HG03095 (cell line): ENCODE results near the gene SFPQ.
"Not testable (repeated sequence)": the region's sequence is repeated elsewhere in the genome, so short reads cannot be mapped to it uniquely, and the experiment has no call there.

Experiments used
- ATAC-seq: cut with Tn5 transposase; IDR thresholded peaks from one replicate; pipeline ENCODE4 v1.9.1; 2021; ENCODE audit warnings: moderate library complexity; ENCODE audit not compliant: unreplicated experiment

SFPQ gene

DNA sequence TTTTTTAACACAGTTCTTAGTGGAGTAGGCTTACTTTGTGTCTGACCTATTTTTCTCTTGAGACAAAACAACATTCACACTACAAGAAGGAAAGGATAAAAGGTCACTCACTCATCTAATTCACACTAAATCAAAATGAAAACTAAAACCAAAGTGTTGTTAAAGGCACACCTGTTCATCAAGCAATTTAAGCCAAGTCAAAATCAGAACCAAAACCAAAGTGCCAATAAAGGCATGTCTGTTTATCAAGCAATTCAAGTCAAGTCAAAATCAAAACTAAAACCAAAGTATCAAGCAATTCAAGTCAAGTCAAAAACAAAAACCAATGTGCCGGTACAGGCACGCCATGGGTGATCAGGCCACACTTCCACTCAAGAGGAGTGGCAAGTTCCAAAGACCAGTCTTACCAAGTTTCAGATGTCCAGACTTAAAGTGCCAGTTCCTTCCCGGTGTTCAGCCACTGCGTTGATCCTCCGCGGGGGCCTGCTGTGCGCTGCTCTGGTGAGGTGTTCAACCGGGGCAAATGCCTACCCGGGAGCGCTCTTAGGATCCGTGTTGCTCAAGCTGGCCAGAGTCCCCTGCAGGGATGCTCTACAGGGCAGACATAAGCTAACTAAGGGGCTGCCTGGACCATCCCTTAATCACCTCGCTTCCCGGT is 46.9 kb downstream of the SFPQ start:
- ATAC-seq: not testable (repeated sequence)

GRCh38 chr1:35143737-35144508 is 49.0 kb downstream of the SFPQ start:
- no peak for ATAC-seq

GRCh38 chr1:35142728-35143127 is 50.2 kb downstream of the SFPQ start:
- not testable (repeated sequence) for ATAC-seq

DNA sequence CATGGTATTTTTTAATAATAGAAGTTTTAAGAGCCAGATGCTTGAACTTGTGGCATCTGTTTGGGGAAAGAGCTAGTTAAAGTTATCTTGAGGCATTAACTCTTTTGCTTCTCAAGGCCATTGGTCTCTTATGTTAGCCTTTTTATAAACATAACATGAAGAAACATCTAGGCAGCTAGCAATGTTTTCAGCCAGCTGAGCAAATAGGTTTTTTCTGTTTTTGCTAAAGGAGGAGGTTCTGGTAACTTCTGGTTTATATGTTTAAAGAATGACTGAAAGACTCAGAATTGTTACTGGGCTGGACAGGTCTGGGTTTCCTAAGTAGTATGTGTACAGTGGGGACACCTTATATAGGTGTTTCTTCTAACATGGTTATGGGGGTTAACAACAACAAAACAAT is 50.7 kb downstream of the SFPQ start:
- ATAC-seq: not testable (repeated sequence)

DNA sequence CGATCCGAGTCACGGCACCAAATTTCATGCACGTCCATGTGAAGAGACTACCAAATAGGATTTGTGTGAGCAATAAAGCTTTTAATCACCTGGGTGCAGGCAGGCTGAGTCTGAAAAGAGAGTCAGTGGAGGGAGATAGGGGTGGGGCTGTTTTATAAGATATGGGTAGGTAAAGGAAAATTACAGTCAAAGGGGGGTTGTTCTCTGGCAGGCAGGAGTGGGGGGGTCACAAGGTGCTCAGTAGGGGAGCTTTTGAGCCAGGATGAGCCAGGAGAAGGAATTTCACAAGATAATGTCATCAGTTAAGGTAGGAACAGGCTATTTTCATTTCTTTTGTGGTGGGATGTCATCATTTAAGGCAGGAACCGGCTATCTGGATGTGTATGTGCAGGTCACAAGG is 55.4 kb downstream of the SFPQ start:
- not testable (repeated sequence) for ATAC-seq

- ATAC-seq: no peak
Measured at GRCh38 chr1:35136780-35137179, 56.2 kb downstream of the SFPQ start.
